Kidney (tissue), 14 donors: ENCODE data around the gene HMGXB3. TPM values are rescaled to one million over a fixed set of nuclear protein-coding genes. Genes with fewer than 3 reads are reported as not detected.

Experiments used
- DNase-seq, 5 donors: peaks; one replicate each; pipeline ENCODE4 v3.0.0-alpha.2; 2013 to 2020
- FAIRE-seq: peaks from 2 replicates; lab custom pipeline; 2012; peaks lifted over from hg19 to GRCh38; lab: Jason Lieb, UNC
- H3K27ac ChIP-seq, 2 donors: one replicate each; pipeline ENCODE4 v1.7.0; 2013; ENCODE audit warnings: low read depth in 2 of 2, low read length in 2 of 2, inconsistent platforms in 1 of 2
- H3K27me3 ChIP-seq: one replicate; pipeline ENCODE4 v1.7.1; 2013; ENCODE audit warnings: low read length, inconsistent platforms; ENCODE audit not compliant: control insufficient read depth, insufficient read depth
- H3K36me3 ChIP-seq, 3 donors: one replicate each; pipeline versions ENCODE4 v1.7.0 to v1.7.1; 2013; ENCODE audit warnings: low read length in 3 of 3, control low read depth in 1 of 3, inconsistent platforms in 1 of 3; ENCODE audit not compliant: insufficient read depth in 3 of 3, control insufficient read depth in 2 of 3
- H3K4me1 ChIP-seq, 3 donors: one replicate each; pipeline versions ENCODE4 v1.7.0 to v1.7.1; 2013; ENCODE audit warnings: low read length in 3 of 3, inconsistent platforms in 1 of 3, low read depth in 1 of 3; ENCODE audit not compliant: control insufficient read depth in 2 of 3, insufficient read depth in 2 of 3
- H3K4me3 ChIP-seq, 3 donors: one replicate each; pipeline versions ENCODE4 v1.7.0 to v1.8.1; 2013; ENCODE audit warnings: low read length in 3 of 3, control low read depth in 1 of 3, inconsistent platforms in 1 of 3
- H3K9ac ChIP-seq, 3 donors: one replicate each; pipeline versions ENCODE4 v1.7.0 to v1.7.1; 2013; ENCODE audit warnings: low read length in 3 of 3, control low read depth in 1 of 3, inconsistent platforms in 1 of 3
- H3K9me3 ChIP-seq, 3 donors: one replicate each; pipeline versions ENCODE4 v1.7.0 to v1.7.1; 2013; ENCODE audit warnings: low read length in 3 of 3, control low read depth in 1 of 3, inconsistent platforms in 1 of 3; ENCODE audit not compliant: control insufficient read depth in 2 of 3, insufficient read depth in 1 of 3
- CTCF ChIP-seq: IDR thresholded peaks from 3 replicates; pipeline ENCODE4 v1.5.1; 2012; ENCODE audit warnings: mild to moderate bottlenecking, moderate library complexity, borderline replicate concordance; ENCODE audit not compliant: insufficient read depth; ENCODE audit errors: extremely low read depth
- intact Hi-C: fragments of 100-400 bp; cut with DNase I; formaldehyde crosslinking; loops from one replicate; pipeline ENCODE4 v1.11.1; 2022
- polyA plus RNA-seq: library from polyadenylated mRNA; stranded (reverse); fragments of 350-450 nt; fragmentation: Illumina TruSeq; extraction: RNeasy Lipid Tissue Mini Kit (QIAGEN cat#74804); gene quantifications from one replicate; pipeline ENCODE4 v1.2.3, GENCODE V29; 2014; ENCODE audit warnings: low read depth, low replicate concordance; ENCODE audit not compliant: insufficient read depth
- total RNA-seq: library from RNA; stranded (reverse); fragmentation: NEBNext Ultra II Directional; extraction: Animal tissue kit (Norgen Biotek cat#: 25700); gene quantifications from one replicate; pipeline ENCODE4 v1.2.1, GENCODE V29; 2021
- donor health status: control.
- donor health status: control.
- donor health status: control.
- donor health status: control.
- donor health status: control.
- donor health status: DM: yes; HTN: yes; CAD: no.
- donor health status: Normal renal cell carcinoma (clear cell type).

Gene HMGXB3
- total and polyA plus RNA-seq, 2 donors from 2014 or later = 9.5 to 29.3 TPM

DNA sequence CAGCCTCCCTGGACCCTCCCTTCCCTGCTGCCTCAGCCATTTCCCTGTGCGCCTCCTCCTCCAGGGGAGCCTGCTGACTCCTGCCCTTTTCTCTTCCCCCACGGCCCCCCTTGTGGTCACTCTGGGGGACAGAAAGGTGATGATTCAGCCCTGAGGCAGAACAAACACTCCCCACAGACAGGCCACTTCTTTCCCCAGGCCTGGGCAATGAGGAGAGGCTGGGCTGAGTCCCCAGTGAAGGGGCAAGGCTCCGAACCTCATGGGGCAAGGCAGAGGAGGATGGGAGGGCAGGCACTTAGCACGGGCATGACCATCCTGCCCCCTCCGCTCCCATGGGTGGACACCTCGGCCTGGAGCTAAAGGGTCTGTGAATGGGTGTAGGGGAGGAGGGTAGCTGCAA lies 64.8 kb downstream of the HMGXB3 start:
- no peaks in the 10 kb centered on the region for H3K9me3 ChIP-seq
- H3K4me1 ChIP-seq = peaks cover 0 to 2% (median 0%) of the 10 kb centered on the region in 3 donors
- no peak overlapping the region for H3K4me3 ChIP-seq
- TF ChIP-seq CTCF = no peak
- FAIRE-seq (no peak), DNase-seq (no peak)
- no peaks in the 10 kb centered on the region for H3K36me3 ChIP-seq
- H3K27me3 ChIP-seq = no peaks in the 10 kb centered on the region
- no peak overlapping the region for H3K27ac ChIP-seq
- H3K9ac ChIP-seq = no peak overlapping the region
- intact Hi-C loops = no loop called here

- no peak for TF ChIP-seq CTCF
- H3K4me3 ChIP-seq = no peak overlapping the region
- H3K9ac ChIP-seq = no peak overlapping the region
- no peaks in the 10 kb centered on the region for H3K9me3 ChIP-seq
- FAIRE-seq = no peak
- H3K27me3 ChIP-seq = no peaks in the 10 kb centered on the region
- peaks cover 0 to 2% (median 0%) of the 10 kb centered on the region in 3 donors for H3K4me1 ChIP-seq
- H3K36me3 ChIP-seq = no peaks in the 10 kb centered on the region
- intact Hi-C loops = no loop called here
- no peak for DNase-seq
- H3K27ac ChIP-seq = no peak overlapping the region
Observed at GRCh38 chr5:150065886-150066285, 65.3 kb downstream of the HMGXB3 start.

GRCh38 chr5:150066436-150066835 lies 65.9 kb downstream of the HMGXB3 start:
- H3K4me1 ChIP-seq = peaks cover 0 to 2% (median 0%) of the 10 kb centered on the region in 3 donors
- intact Hi-C loops = no loop called here
- no peak for FAIRE-seq
- TF ChIP-seq CTCF = no peak
- DNase-seq = no peak
- no peak overlapping the region for H3K27ac ChIP-seq
- H3K27me3 ChIP-seq = no peaks in the 10 kb centered on the region
- H3K36me3 ChIP-seq = no peaks in the 10 kb centered on the region
- H3K4me3 ChIP-seq = no peak overlapping the region
- H3K9me3 ChIP-seq = no peaks in the 10 kb centered on the region
- H3K9ac ChIP-seq = no peak overlapping the region

GRCh38 chr5:150066901-150067396 lies 66.4 kb downstream of the HMGXB3 start:
- no peaks in the 10 kb centered on the region for H3K36me3 ChIP-seq
- no peak overlapping the region for H3K27ac ChIP-seq
- H3K9me3 ChIP-seq = no peaks in the 10 kb centered on the region
- no peaks in the 10 kb centered on the region for H3K27me3 ChIP-seq
- peaks cover 0 to 2% (median 0%) of the 10 kb centered on the region in 3 donors for H3K4me1 ChIP-seq
- H3K9ac ChIP-seq = no peak overlapping the region
- no peak for FAIRE-seq
- no peak for TF ChIP-seq CTCF
- no peak for DNase-seq
- intact Hi-C loops = no loop called here
- H3K4me3 ChIP-seq = no peak overlapping the region
